Calu3 (cell line): ENCODE results near the gene MICALL2. TPM values are rescaled to one million over a fixed set of nuclear protein-coding genes. Genes with fewer than 3 reads are reported as not detected.
"Not testable (repeated sequence)": the region's sequence is repeated elsewhere in the genome, so short reads cannot be mapped to it uniquely, and the experiment has no call there.

Experiments used
- BruUV-seq: library from RNA; stranded (reverse); fragments of 400-500 nt; replicated peaks from 2 replicates; lab custom pipeline; 2021; lab: Mats Ljungman, UMichigan
- CTCF ChIA-PET: fragments of 300-600 bp; sonication (Branson Sonifier 250); formaldehyde crosslinking; loops from one replicate; lab custom pipeline; 2022; ENCODE audit warnings: antibody characterized with exemption; lab: Charles Lee
- DNase-seq: peaks from one replicate; pipeline ENCODE4 v3.0.0; 2022
- H3K27ac Mint-ChIP-seq: one replicate; pipeline ENCODE4 v1.8.0; 2022; ENCODE audit warnings: mixed read lengths; ENCODE audit not compliant: unreplicated experiment
- H3K27me3 Mint-ChIP-seq: one replicate; pipeline ENCODE4 v1.8.0; 2022; ENCODE audit warnings: mixed read lengths; ENCODE audit not compliant: unreplicated experiment
- H3K36me3 Mint-ChIP-seq: one replicate; pipeline ENCODE4 v1.8.0; 2022; ENCODE audit warnings: mild to moderate bottlenecking, moderate library complexity, mixed read lengths; ENCODE audit not compliant: insufficient read depth, unreplicated experiment
- H3K4me1 Mint-ChIP-seq: one replicate; pipeline ENCODE4 v1.8.0; 2022; ENCODE audit warnings: mild to moderate bottlenecking, low read depth, mixed read lengths; ENCODE audit not compliant: unreplicated experiment
- H3K4me3 Mint-ChIP-seq: one replicate; pipeline ENCODE4 v1.8.0; 2022; ENCODE audit warnings: mild to moderate bottlenecking, low read depth, moderate library complexity, mixed read lengths; ENCODE audit not compliant: unreplicated experiment
- H3K9me3 Mint-ChIP-seq: one replicate; pipeline ENCODE4 v1.8.0; 2022; ENCODE audit warnings: low read depth, mixed read lengths; ENCODE audit not compliant: unreplicated experiment
- intact Hi-C: fragments of 100-400 bp; cut with micrococcal nuclease; formaldehyde crosslinking; loops from one replicate; pipeline ENCODE4 v1.10.0; 2022; ENCODE audit not compliant: unreplicated experiment
- total RNA-seq: library from RNA; stranded (reverse); gene quantifications from 2 replicates; pipeline ENCODE4 v1.2.3, GENCODE V29; 2022
- TF ChIP-seq, protein P1 (sequence below): fragments of 200-600 bp; IDR thresholded peaks from one replicate; pipeline ENCODE4 v1.8.0; 2022; ENCODE audit warnings: antibody characterized with exemption; ENCODE audit not compliant: unreplicated experiment

Gene MICALL2
- total RNA-seq, 1 experiment from 2014 or later = 162 TPM

DNA sequence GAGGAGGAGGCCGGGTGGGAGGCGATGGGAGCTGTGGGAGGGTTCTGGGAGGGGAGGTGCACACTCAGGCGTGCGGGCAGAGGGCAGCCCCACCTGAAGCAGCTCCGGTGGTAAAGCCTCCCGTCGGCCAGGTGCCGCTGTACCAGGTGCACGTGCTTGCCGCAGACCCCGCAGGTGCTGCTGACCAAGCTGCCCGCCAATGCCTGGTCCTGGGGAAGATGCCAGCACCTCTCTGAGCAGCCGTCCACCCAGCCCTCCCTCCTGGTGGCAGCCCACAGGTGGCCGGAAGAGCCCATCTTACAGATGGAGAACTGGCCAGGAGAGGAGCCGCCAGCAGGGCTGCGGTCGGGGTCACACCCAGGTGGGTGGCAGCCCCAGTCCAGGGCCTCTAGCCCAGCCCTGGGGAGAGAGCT is 12.6 kb downstream of the MICALL2 start:
- H3K4me1 Mint-ChIP-seq = no peaks in the 10 kb centered on the region
- intact Hi-C loops = no loop called here
- H3K27ac Mint-ChIP-seq = no peak overlapping the region
- H3K27me3 Mint-ChIP-seq = no peaks in the 10 kb centered on the region
- BruUV-seq = no TSS peak
- CTCF ChIA-PET = interaction anchor here (1.4 kb wide), 1 partner anchor 14 kb away, joined by 3 read pairs; no protein-coding TSS in a partner anchor
- TF ChIP-seq, protein P1, sequence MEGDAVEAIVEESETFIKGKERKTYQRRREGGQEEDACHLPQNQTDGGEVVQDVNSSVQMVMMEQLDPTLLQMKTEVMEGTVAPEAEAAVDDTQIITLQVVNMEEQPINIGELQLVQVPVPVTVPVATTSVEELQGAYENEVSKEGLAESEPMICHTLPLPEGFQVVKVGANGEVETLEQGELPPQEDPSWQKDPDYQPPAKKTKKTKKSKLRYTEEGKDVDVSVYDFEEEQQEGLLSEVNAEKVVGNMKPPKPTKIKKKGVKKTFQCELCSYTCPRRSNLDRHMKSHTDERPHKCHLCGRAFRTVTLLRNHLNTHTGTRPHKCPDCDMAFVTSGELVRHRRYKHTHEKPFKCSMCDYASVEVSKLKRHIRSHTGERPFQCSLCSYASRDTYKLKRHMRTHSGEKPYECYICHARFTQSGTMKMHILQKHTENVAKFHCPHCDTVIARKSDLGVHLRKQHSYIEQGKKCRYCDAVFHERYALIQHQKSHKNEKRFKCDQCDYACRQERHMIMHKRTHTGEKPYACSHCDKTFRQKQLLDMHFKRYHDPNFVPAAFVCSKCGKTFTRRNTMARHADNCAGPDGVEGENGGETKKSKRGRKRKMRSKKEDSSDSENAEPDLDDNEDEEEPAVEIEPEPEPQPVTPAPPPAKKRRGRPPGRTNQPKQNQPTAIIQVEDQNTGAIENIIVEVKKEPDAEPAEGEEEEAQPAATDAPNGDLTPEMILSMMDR = no peak
- no peak overlapping the region for H3K4me3 Mint-ChIP-seq
- peaks cover 57% of the 10 kb centered on the region for H3K36me3 Mint-ChIP-seq
- no peaks in the 10 kb centered on the region for H3K9me3 Mint-ChIP-seq
- DNase-seq = no peak

DNA sequence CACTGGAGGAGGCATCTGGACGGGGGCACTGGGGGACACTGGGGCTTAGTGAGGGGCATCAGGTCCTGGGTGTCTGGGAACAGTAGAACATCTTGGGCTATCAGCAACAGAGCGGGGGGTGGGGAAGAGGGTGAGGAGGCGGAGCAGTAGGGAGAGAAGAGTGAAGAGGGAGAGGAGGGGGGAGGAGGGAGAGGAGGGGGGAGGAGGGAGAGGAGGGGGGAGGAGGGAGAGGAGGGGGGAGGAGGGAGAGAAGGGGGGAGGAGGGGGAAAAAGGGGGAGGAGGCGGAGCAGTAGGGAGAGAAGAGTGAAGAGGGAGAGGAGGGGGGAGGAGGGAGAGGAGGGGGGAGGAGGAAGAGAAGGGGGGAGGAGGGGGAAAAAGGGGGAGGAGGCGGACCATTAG is 13.2 kb downstream of the MICALL2 start:
- H3K27me3 Mint-ChIP-seq, BruUV-seq, H3K27ac Mint-ChIP-seq, H3K4me3 Mint-ChIP-seq, intact Hi-C loops, DNase-seq, H3K4me1 Mint-ChIP-seq, H3K9me3 Mint-ChIP-seq: not testable (repeated sequence)
- CTCF ChIA-PET = interaction anchor here (1.4 kb wide), 1 partner anchor 15 kb away, joined by 3 read pairs; no protein-coding TSS in a partner anchor
- H3K36me3 Mint-ChIP-seq = peaks cover 63% of the 10 kb centered on the region

DNA sequence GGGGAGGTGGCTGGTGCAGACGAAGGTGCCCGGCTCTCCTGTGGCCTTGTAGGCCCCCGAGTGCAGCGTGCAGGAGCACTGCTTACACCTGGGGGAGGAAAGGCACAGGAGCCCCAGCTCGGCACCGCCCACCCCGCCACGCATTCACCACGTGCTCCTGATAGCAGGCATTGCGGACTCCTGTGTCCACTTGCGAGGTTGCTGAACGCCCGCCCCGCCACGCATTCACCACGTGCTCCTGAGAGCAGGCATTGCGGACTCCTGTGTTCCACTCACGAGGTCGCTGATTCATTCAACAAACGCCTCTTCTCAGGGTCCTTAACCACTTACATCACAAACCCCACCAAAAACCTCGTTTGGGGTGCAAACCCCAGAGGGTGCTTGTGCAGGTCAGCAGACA is 13.9 kb downstream of the MICALL2 start:
- CTCF ChIA-PET = no interaction called here

DNA sequence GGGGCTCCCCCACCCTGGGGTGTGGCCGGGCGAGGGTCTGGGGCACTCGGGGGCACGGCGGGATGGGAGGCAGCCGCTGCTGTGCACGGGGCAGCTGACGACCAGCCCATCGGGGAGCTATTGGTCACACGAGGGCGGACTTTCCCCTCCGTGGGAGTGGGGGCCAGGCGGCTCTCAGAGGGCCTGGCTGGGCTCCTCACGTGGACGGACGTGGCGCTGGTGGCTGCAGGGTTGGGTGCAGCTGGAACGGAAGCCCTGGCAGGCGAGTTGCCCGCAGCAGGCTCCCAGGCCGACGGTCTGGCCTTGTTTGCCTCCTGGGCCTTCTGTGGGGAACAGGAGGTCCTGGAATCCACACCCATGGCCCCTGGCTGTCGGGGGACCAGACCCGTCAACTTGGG is 14.3 kb downstream of the MICALL2 start:
- Mint-ChIP-seq H3K9me3 (no peaks in the 10 kb centered on the region), H3K4me3 (no peak overlapping the region), H3K36me3 (peaks cover 74% of the 10 kb centered on the region), H3K27ac (no peak overlapping the region), H3K27me3 (no peaks in the 10 kb centered on the region), H3K4me1 (no peaks in the 10 kb centered on the region)
- DNase-seq = no peak
- CTCF ChIA-PET = no interaction called here
- TF ChIP-seq, protein P1 = no peak
- BruUV-seq = no TSS peak
- intact Hi-C loops = no loop called here

More for the DNA sequence above, 13.9 kb downstream of the MICALL2 start:
- TF ChIP-seq, protein P1 = no peak
- no TSS peak for BruUV-seq
- DNase-seq = no peak
- Mint-ChIP-seq H3K9me3 (no peaks in the 10 kb centered on the region), H3K4me3 (no peak overlapping the region), H3K4me1 (no peaks in the 10 kb centered on the region), H3K27me3 (no peaks in the 10 kb centered on the region), H3K36me3 (peaks cover 70% of the 10 kb centered on the region), H3K27ac (no peak overlapping the region)
- intact Hi-C loops = no loop called here

DNA sequence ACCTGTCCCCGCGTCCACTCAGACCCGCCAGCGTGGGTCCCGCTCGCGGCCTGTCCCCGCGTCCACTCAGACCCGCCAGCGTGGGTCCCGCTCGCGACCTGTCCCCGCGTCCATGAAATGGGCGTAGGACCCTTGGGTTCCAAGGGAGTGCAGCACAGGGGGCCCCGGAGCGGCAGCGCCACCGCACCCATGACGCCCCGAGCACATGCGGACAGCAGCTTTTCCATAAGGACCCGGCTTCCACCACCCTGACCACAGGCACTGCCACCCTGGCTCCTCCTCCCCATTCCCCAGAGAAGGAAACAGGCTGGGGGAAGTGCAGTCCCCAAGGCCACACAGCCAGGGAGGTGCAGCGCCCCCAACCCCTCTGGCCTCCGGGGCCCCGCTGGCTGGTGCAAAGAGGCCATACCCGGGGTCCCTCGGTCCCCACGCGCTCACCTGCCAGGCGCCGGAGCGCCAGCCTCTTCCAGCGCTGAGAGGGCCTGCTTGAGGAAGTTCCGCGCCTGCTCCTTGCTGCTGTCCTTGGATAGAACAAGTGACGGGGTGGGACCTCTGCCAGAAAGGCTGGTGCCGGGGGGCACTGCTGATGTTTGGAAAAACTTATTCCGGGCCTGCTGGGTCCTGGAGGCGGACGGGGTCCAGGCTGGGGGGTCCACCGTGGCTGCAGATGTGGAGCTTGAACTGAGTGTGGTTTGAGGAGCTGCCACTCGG is 14.9 kb downstream of the MICALL2 start:
- intact Hi-C loops = no loop called here
- no TSS peak for BruUV-seq
- TF ChIP-seq, protein P1 = no peak
- Mint-ChIP-seq H3K9me3 (no peaks in the 10 kb centered on the region), H3K27me3 (no peaks in the 10 kb centered on the region), H3K27ac (no peak overlapping the region), H3K36me3 (peaks cover 77% of the 10 kb centered on the region), H3K4me1 (no peaks in the 10 kb centered on the region), H3K4me3 (no peak overlapping the region)
- CTCF ChIA-PET = no interaction called here
- no peak for DNase-seq

DNA sequence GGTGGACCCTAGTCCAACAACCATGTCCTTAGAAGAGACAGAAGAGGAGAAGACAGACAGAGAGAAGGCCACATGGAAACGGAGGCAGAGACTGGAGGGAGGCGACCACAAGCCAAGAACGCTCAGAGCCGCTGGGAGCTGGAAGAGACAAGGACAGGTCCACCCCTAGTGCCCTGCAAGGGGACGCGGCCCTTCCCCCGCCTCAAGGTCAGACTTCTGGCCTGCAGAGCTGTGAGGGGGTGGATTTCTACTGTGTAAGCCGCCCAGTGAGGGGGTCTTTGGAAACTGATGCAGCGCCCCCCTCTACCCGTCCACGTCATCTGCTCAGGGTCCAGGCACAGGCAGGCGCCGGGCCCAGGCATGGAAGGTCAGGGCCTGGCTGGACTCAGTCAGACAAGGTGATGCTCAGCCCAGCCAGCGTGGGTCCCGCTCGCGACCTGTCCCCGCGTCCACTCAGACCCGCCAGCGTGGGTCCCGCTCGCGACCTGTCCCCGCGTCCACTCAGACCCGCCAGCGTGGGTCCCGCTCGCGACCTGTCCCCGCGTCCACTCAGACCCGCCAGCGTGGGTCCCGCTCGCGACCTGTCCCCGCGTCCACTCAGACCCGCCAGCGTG is 15.6 kb downstream of the MICALL2 start:
- H3K4me1 Mint-ChIP-seq, H3K4me3 Mint-ChIP-seq, CTCF ChIA-PET, intact Hi-C loops, BruUV-seq, H3K27me3 Mint-ChIP-seq, H3K9me3 Mint-ChIP-seq, DNase-seq, H3K27ac Mint-ChIP-seq: not testable (repeated sequence)
- peaks cover 78% of the 10 kb centered on the region for H3K36me3 Mint-ChIP-seq
